K562 (cell line): Measurements from ENCODE around the gene MAGI1.

Source experiments
- CTCF ChIP-seq, 3 experiments: IDR thresholded peaks in 2 of 3; conservative IDR thresholded peaks in 1 of 3; 2 replicates each; pipeline ENCODE4 v1.5.1; 2011 to 2012; ENCODE audit warnings: low read length in 3 of 3, mild to moderate bottlenecking in 3 of 3, control low read depth in 2 of 3, improper control_type of control experiment in 1 of 3, inconsistent platforms in 1 of 3, low read depth in 1 of 3, mixed read lengths in 1 of 3, moderate library complexity in 1 of 3; ENCODE audit not compliant: insufficient read depth in 2 of 3
- EP300 ChIP-seq: IDR thresholded peaks from 2 replicates; pipeline ENCODE4 v1.6.1; 2012; ENCODE audit warnings: low read length, improper control_type of control experiment
- GTF2E2 ChIP-seq: fragments of 200-800 bp; sonication (Bioruptor generic); IDR thresholded peaks from 2 replicates; pipeline ENCODE4 v1.6.1; 2016; ENCODE audit warnings: missing genetic modification characterization, missing compliant biosample characterization
- IRF2 ChIP-seq: sonication (generic); formaldehyde crosslinking; IDR thresholded peaks from 2 replicates; pipeline ENCODE4 v1.8.1; 2022; ENCODE audit warnings: mild to moderate bottlenecking, missing genetic modification reagents
- KLF13 ChIP-seq: fragments of 450-650 bp; IDR thresholded peaks from 2 replicates; pipeline ENCODE4 v1.6.1; 2016; ENCODE audit warnings: missing genetic modification characterization, low read depth, mild to moderate bottlenecking, missing compliant biosample characterization, moderate library complexity, borderline replicate concordance
- MTA2 ChIP-seq: fragments of 450-650 bp; IDR thresholded peaks from 2 replicates; pipeline ENCODE4 v1.6.1; 2016; ENCODE audit warnings: low read depth
- ZFP36 ChIP-seq: fragments of 150-350 bp; IDR thresholded peaks from 2 replicates; pipeline ENCODE4 v1.6.1; 2018; ENCODE audit warnings: low read length, low read depth; ENCODE audit not compliant: partially characterized antibody
- ZNF174 ChIP-seq: fragments of 250-450 bp; sonication (Bioruptor Pico); IDR thresholded peaks from 2 replicates; pipeline ENCODE4 v1.4.0; 2020; ENCODE audit warnings: mild to moderate bottlenecking
- ZNF347 ChIP-seq: fragments of 450-650 bp; formaldehyde crosslinking; IDR thresholded peaks from 2 replicates; pipeline ENCODE4 v1.4.0; 2020; ENCODE audit warnings: low read depth, mild to moderate bottlenecking, moderate library complexity

GRCh38 chr3:65714134-65714533 lies 324.6 kb downstream of the MAGI1 start:
- no peak for TF ChIP-seq EP300
- TF ChIP-seq KLF13 (tag), result no peak
- TF ChIP-seq MTA2, result no peak
- TF ChIP-seq ZFP36, result no peak
- TF ChIP-seq GTF2E2, result no peak
- TF ChIP-seq CTCF (IDR thresholded peaks at IDR 0.05 in 2 of 3, conservative IDR thresholded peaks at IDR 0.05 in 1 of 3; ENCODE audit: insufficient read depth in 2 of 3, low read depth in 1 of 3, low read length in 3 of 3), result no peak
- TF ChIP-seq ZNF347 (CRISPR knock-in tag), result no peak
- no peak for TF ChIP-seq IRF2
- no peak for TF ChIP-seq ZNF174
